Effector memory CD4-positive, alpha-beta T cell (primary cell): ENCODE data around the gene FUT3.
"Not testable (repeated sequence)": the region's sequence is repeated elsewhere in the genome, so short reads cannot be mapped to it uniquely, and the experiment has no call there.

Experiments used
- DNase-seq, 3 donors: peaks; one replicate each; pipeline ENCODE4 v3.0.0-alpha.2; 2020
- H3K27ac ChIP-seq: 2 replicates; pipeline ENCODE4 v1.7.0; 2013; ENCODE audit warnings: mild to moderate bottlenecking, low read length, moderate library complexity; ENCODE audit not compliant: insufficient read depth, poor library complexity, severe bottlenecking
- H3K27me3 ChIP-seq: replicated peaks from 2 replicates; pipeline ENCODE4 v1.7.0; 2013; ENCODE audit warnings: mild to moderate bottlenecking, low read length; ENCODE audit not compliant: insufficient read depth, control insufficient read depth, poor library complexity, severe bottlenecking
- H3K36me3 ChIP-seq: 2 replicates; pipeline ENCODE4 v1.7.0; 2013; ENCODE audit warnings: mild to moderate bottlenecking, low read length, moderate library complexity; ENCODE audit not compliant: control insufficient read depth, insufficient read depth
- H3K4me1 ChIP-seq: 2 replicates; pipeline ENCODE4 v1.7.0; 2013; ENCODE audit warnings: low read length, mild to moderate bottlenecking; ENCODE audit not compliant: control insufficient read depth, insufficient read depth, poor library complexity, severe bottlenecking
- H3K4me3 ChIP-seq: 2 replicates; pipeline ENCODE4 v1.7.0; 2013; ENCODE audit warnings: low read length, low read depth, mild to moderate bottlenecking; ENCODE audit not compliant: insufficient read depth, poor library complexity, severe bottlenecking
- H3K9me3 ChIP-seq: 2 replicates; pipeline ENCODE4 v1.7.0; 2013; ENCODE audit warnings: mild to moderate bottlenecking, low read length, moderate library complexity; ENCODE audit not compliant: control insufficient read depth

FUT3 gene

GRCh38 chr19:5881543-5882299 lies 30.5 kb upstream of the FUT3 start:
- Histone ChIP-seq H3K9me3 (no peaks in the 10 kb centered on the region), H3K36me3 (no peaks in the 10 kb centered on the region), H3K4me1 (no peaks in the 10 kb centered on the region), H3K27me3 (peaks cover 4% of the 10 kb centered on the region), H3K27ac (no peak overlapping the region), H3K4me3 (no peak overlapping the region)
- DNase-seq: no peak

- H3K36me3 ChIP-seq: no peaks in the 10 kb centered on the region
- H3K4me1 ChIP-seq: no peaks in the 10 kb centered on the region
- no peak overlapping the region for H3K27ac ChIP-seq
- H3K27me3 ChIP-seq: peaks cover 8% of the 10 kb centered on the region
- DNase-seq: no peak
- H3K9me3 ChIP-seq: no peaks in the 10 kb centered on the region
- no peak overlapping the region for H3K4me3 ChIP-seq
Observed at GRCh38 chr19:5880604-5881078, 29.4 kb upstream of the FUT3 start.

DNA sequence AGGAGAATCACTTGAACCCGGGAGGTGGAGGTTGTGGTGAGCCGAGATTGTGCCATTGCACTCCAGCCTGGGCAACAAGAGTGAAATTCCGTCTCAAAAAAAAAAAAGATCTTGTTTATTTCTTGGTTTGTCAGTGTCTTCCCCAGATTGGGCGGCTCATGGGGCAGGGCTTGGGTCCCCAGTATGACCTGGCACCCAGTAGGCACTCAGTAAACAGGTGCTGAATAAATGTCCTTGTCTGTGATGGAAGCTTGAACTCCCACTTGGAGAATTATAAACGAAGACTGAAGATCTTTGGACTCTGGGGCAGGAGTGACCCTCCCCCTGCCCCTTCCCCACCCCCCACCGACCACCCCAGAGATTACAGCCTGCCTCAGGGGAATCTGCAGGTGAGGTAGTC lies 28.9 kb upstream of the FUT3 start:
- no peak overlapping the region for H3K27ac ChIP-seq
- DNase-seq: no peak
- no peak overlapping the region for H3K4me3 ChIP-seq
- no peaks in the 10 kb centered on the region for H3K9me3 ChIP-seq
- no peaks in the 10 kb centered on the region for H3K4me1 ChIP-seq
- H3K36me3 ChIP-seq: no peaks in the 10 kb centered on the region
- peaks cover 8% of the 10 kb centered on the region for H3K27me3 ChIP-seq

- no peak for DNase-seq
- Histone ChIP-seq H3K36me3 (no peaks in the 10 kb centered on the region), H3K9me3 (no peaks in the 10 kb centered on the region), H3K4me3 (no peak overlapping the region), H3K27me3 (peaks cover 8% of the 10 kb centered on the region), H3K4me1 (no peaks in the 10 kb centered on the region), H3K27ac (no peak overlapping the region)
Observed at GRCh38 chr19:5877882-5878281, 26.6 kb upstream of the FUT3 start.

DNA sequence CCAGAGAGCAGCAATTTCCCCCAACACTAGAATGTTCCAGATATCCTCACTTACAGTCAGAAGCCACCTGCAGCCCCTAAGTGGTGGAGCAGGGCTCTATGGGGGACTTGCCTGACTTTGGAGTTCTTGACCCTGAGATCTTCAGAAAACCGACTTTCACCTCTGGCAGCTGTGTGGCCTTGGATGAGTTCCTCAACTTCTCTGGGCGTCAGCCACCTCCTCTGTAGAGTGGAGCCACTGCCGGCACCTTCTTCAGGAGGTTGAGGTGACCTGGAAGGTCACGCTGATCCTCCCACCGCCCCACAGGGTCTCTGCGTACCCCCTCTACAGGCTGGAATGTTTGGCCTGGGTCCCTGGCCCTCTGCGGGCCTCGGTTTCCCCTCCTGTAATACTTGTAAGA lies 26.2 kb upstream of the FUT3 start:
- no peak for DNase-seq
- Histone ChIP-seq H3K9me3 (no peaks in the 10 kb centered on the region), H3K4me3 (no peak overlapping the region), H3K36me3 (no peaks in the 10 kb centered on the region), H3K27ac (no peak overlapping the region), H3K27me3 (peaks cover 7% of the 10 kb centered on the region), H3K4me1 (no peaks in the 10 kb centered on the region)

GRCh38 chr19:5874496-5874895 lies 23.2 kb upstream of the FUT3 start:
- H3K4me1 ChIP-seq, DNase-seq, H3K27ac ChIP-seq: not testable (repeated sequence)

GRCh38 chr19:5873617-5874199 lies 22.5 kb upstream of the FUT3 start:
- Histone ChIP-seq H3K36me3 (no peaks in the 10 kb centered on the region), H3K27ac (no peak overlapping the region), H3K9me3 (no peaks in the 10 kb centered on the region), H3K27me3 (peaks cover 4% of the 10 kb centered on the region), H3K4me1 (no peaks in the 10 kb centered on the region), H3K4me3 (no peak overlapping the region)
- DNase-seq: no peak

More at GRCh38 chr19:5874496-5874895, 23.2 kb upstream of the FUT3 start:
- not testable (repeated sequence) for H3K4me3 ChIP-seq, H3K27me3 ChIP-seq, H3K36me3 ChIP-seq, H3K9me3 ChIP-seq

DNA sequence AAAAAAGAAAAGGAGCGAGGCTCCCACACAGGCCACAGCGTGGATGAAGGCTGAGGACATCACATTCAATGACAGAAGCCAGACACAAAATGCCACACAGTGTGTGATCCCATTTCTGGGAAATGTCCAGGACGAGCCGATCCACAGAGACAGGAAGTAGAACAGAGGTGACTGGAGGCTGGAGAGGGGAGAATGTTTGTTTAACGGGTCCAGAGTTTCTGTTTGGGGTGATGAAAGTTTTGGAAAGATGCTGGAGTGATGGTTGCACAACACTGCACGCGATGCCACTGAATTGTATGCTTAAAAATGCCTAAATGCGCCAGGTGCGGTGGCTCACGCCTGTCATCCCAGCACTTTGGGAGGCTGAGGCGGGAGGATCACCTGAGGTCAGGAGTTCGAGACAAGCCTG lies 19.7 kb upstream of the FUT3 start:
- Histone ChIP-seq H3K4me3 (no peak overlapping the region), H3K27me3 (no peaks in the 10 kb centered on the region), H3K27ac (no peak overlapping the region), H3K9me3 (no peaks in the 10 kb centered on the region), H3K4me1 (no peaks in the 10 kb centered on the region), H3K36me3 (no peaks in the 10 kb centered on the region)
- DNase-seq: no peak

DNA sequence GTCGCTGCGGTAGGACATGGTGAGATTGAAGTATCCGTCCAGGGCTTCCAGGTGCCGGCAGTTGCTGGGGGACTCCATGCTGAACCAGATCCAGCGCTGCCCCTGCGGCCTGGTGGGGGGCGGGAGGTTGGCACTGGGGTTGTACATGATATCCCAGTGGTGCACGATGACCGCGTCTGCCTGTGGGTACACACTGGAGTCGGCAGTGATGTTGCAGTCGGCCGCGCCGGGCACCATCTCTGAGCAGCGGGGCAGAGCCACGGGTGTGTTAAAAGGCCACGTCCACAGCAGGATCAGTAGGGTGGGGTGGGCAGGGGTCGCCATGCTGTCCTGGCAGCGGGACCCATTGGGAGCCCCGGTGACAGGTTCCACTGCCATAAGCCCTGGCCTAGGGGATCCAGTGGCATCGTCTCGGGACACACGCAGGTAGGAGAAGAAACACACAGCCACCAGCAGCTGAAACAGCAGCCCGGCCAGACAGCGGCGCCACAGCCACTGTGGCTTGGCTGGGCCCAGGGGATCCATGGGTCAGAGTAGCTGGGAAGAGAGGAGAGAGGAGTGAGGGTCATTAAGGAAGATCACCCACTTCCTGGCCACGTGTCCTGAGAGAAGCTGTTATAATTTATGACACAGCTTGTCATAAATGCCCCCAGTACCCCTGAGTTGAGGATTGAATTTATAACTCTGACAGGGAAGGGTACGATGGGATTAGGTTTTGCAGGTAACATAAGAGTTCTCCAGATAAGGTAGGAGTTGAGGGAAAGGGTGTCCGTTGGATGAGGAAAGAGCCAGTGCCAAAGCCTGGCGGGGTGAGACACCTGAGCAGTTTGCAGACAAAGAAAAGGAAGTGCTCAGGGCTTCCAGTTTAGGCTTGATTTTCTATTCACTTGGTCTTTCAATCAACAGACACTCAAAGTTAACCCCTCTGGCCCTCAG lies 16.2 kb upstream of the FUT3 start:
- no peak for DNase-seq
- H3K27ac ChIP-seq: no peak overlapping the region

GRCh38 chr19:5865772-5866171 lies 14.5 kb upstream of the FUT3 start:
- Histone ChIP-seq H3K27ac (no peak overlapping the region), H3K4me1 (no peaks in the 10 kb centered on the region), H3K4me3 (no peak overlapping the region), H3K36me3 (no peaks in the 10 kb centered on the region), H3K27me3 (no peaks in the 10 kb centered on the region), H3K9me3 (no peaks in the 10 kb centered on the region)
- DNase-seq: no peak

More for the DNA sequence above, 16.2 kb upstream of the FUT3 start:
- Histone ChIP-seq H3K9me3 (no peaks in the 10 kb centered on the region), H3K36me3 (no peaks in the 10 kb centered on the region), H3K4me1 (no peaks in the 10 kb centered on the region), H3K27me3 (no peaks in the 10 kb centered on the region), H3K4me3 (no peak overlapping the region)
